GM18505 (cell line): ENCODE data around the gene TRIM37.

Experiments used
- ATAC-seq: cut with Tn5 transposase; IDR thresholded peaks from one replicate; pipeline ENCODE4 v1.9.1; 2021; ENCODE audit not compliant: unreplicated experiment
- POLR2A ChIP-seq: IDR thresholded peaks from 4 replicates; pipeline ENCODE4 v1.6.1; 2011; ENCODE audit warnings: borderline replicate concordance; ENCODE audit not compliant: insufficient read depth, insufficient read length; ENCODE audit errors: extremely low read depth

TRIM37 gene

DNA sequence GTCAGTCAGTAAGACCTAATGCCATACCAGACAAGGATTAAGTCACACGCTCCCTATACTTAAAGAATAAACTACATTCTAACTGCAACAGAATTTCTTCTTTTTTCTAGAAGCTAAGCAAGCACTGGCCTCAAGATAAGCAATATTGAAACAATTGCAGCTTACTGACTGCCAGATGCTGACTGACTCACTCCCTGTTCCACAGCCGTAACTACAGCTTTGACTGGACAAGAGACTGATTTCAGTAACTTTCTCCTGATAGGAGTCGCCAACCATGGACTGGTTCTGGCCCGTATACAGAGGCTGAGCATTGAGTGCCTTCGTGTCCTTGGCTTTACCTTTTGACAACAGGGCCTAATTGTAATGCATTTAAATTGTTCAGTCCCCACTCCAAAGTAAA lies 67.9 kb downstream of the TRIM37 start:
- no peak for ATAC-seq
- TF ChIP-seq POLR2A, result no peak

DNA sequence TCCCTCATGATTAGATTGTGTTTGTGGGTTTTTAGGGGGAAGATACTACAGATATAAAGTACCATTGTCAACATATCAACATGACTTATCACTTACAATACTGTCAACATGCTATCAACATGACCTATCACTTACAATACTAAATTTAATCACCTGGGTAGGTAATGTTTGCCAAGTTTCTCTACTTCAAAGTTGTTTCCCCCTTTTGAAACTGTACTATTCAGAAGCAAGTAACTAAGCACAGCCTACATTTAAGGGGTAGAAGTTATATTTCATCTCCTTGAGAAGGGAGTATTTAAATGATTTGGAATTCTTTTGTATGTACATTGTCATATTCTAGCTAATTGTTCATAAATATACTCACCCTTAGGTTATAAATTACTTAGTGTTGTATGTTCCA lies 68.7 kb downstream of the TRIM37 start:
- no peak for TF ChIP-seq POLR2A
- ATAC-seq, result no peak

DNA sequence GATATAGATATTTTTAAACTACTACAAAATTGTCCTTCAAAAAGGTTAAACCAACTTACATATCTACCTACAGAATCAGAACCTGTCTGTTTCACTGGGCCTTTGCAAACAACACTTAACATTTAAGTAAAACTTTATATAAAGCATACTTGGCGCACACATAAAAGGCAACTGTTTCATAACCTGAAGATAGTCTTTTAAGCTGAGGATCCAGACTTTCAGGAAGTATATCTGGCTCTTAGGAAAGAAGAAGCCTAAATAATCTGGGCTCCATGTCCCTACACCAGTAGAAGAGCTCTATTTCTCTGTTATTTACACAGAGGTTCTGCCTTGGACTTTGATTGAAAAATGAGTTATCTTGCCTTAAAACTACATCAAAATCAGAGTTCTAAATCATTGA lies 75.9 kb downstream of the TRIM37 start:
- no peak for ATAC-seq
- no peak for TF ChIP-seq POLR2A

GRCh38 chr17:59028328-59028727 lies 78.4 kb downstream of the TRIM37 start:
- TF ChIP-seq POLR2A, result no peak
- no peak for ATAC-seq

GRCh38 chr17:59027750-59028149 lies 78.9 kb downstream of the TRIM37 start:
- TF ChIP-seq POLR2A, result no peak
- no peak for ATAC-seq

- no peak for ATAC-seq
- TF ChIP-seq POLR2A, result no peak
Observed at GRCh38 chr17:59026176-59026939, 80.3 kb downstream of the TRIM37 start.

DNA sequence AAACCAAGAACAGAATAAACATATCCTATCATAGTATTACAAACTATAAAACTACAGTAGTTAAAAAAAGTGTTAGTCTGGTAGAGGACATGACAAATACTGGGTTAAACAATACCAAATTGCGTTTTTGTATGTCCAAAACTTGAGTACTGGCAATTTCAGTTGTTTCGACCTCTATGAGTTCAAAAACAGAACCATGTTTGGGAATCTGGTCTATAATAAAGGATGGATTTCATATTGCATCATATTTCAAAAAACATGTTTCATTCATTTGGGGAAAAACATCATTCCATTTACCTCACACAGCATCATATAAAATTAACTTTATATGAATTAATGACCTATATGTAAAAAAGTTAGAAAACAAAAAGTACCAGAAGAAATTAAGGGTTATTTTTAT lies 81.8 kb downstream of the TRIM37 start:
- TF ChIP-seq POLR2A, result no peak
- no peak for ATAC-seq

- ATAC-seq, result no peak
- no peak for TF ChIP-seq POLR2A
Observed at GRCh38 chr17:59018019-59018418, 88.7 kb downstream of the TRIM37 start.

DNA sequence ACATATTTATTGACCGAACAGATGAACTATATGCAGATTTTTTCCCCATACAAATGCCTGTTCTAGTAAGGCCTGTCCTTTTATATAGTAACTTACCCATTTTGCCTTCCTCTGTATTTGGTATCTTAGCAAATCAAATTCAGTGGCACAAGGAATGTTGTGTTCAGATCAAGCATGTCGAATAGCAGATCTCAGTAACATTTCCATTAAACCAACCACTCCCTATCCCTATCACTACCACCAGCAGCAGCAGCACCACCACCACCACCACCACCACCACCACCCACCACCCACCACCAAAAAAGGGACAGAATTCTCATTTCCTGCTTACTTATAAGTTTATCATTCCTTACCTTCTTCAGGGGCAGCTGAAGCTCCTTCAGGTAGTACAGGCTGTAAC lies 94.7 kb downstream of the TRIM37 start:
- no peak for TF ChIP-seq POLR2A
- no peak for ATAC-seq

- no peak for ATAC-seq
- TF ChIP-seq POLR2A, result no peak
Observed at GRCh38 chr17:59010026-59010425, 96.7 kb downstream of the TRIM37 start.

- no peak for TF ChIP-seq POLR2A
- no peak for ATAC-seq
Observed at GRCh38 chr17:59008737-59009136, 97.9 kb downstream of the TRIM37 start.

- no peak for TF ChIP-seq POLR2A
- no peak for ATAC-seq
Observed at GRCh38 chr17:59007995-59008394, 98.7 kb downstream of the TRIM37 start.

GRCh38 chr17:59004338-59005111 lies 102.2 kb downstream of the TRIM37 start:
- no peak for ATAC-seq

GRCh38 chr17:59003860-59004259 lies 102.8 kb downstream of the TRIM37 start:
- TF ChIP-seq POLR2A, result no peak
- no peak for ATAC-seq

More at GRCh38 chr17:59004338-59005111, 102.2 kb downstream of the TRIM37 start:
- TF ChIP-seq POLR2A, result no peak
